ENCODE results near the gene CADM1.

- TF ChIP-seq CTCF (IDR thresholded peaks at IDR 0.05) (no peak), POLR2A (IDR thresholded peaks at IDR 0.05) (no peak)
Measured at GRCh38 chr11:115525531-115526006, 21.4 kb upstream of the CADM1 start.
